Uterus (tissue), 4 donors: ENCODE data around the gene GPRIN3. TPM values are rescaled to one million over a fixed set of nuclear protein-coding genes. Genes with fewer than 3 reads are reported as not detected.

Experiments used
- DNase-seq, 2 donors: peaks; one replicate each; pipeline ENCODE4 v3.0.0-alpha.2; 2019 to 2020
- H3K27ac ChIP-seq, 2 donors: fragments of 200-600 bp; sonication (generic); 1 replicate in 1 of 2; 2 replicates in 1 of 2; pipeline ENCODE4 v1.5.1; 2016 to 2018
- H3K27me3 ChIP-seq, 2 donors: fragments of 200-600 bp; sonication (generic); one replicate each; pipeline ENCODE4 v1.5.1; 2018 to 2019; ENCODE audit warnings: control low read depth in 1 of 2
- H3K36me3 ChIP-seq, 2 donors: fragments of 200-600 bp; sonication (generic); one replicate each; pipeline ENCODE4 v1.5.1; 2019; ENCODE audit warnings: control low read depth in 1 of 2
- H3K4me1 ChIP-seq, 2 donors: fragments of 200-600 bp; sonication (generic); one replicate each; pipeline ENCODE4 v1.5.1; 2018 to 2019; ENCODE audit warnings: control low read depth in 1 of 2
- H3K4me3 ChIP-seq, 2 donors: fragments of 200-600 bp; sonication (generic); 1 replicate in 1 of 2; 2 replicates in 1 of 2; pipeline ENCODE4 v1.5.1; 2018 to 2019; ENCODE audit warnings: mild to moderate bottlenecking in 1 of 2
- H3K9me3 ChIP-seq, 2 donors: fragments of 200-600 bp; sonication (generic); one replicate each; pipeline ENCODE4 v1.5.1; 2019; ENCODE audit warnings: control low read depth in 1 of 2
- POLR2A ChIP-seq, 2 donors: fragments of 450-650 bp; IDR thresholded peaks; one replicate each; pipeline ENCODE4 v1.6.1; 2016; ENCODE audit warnings: antibody characterized with exemption in 2 of 2, mild to moderate bottlenecking in 1 of 2, moderate library complexity in 1 of 2
- intact Hi-C: fragments of 100-400 bp; cut with DNase I; formaldehyde crosslinking; loops from one replicate; pipeline ENCODE4 v1.15.1; 2023; ENCODE audit warnings: low total_unique reads
- total RNA-seq, 4 donors: library from RNA; depleted of rRNA in 3 of 4; stranded (reverse); fragments of >200 nt in 3 of 4; gene quantifications; one replicate each; pipeline versions ENCODE4 v1.1.0 to v1.2.4, GENCODE V29; 2014 to 2023
- TF ChIP-seq, protein P1 (sequence below), 4 experiments: fragments of 200-600 bp in 2 of 4; fragments of 450-650 bp in 2 of 4; sonication (generic) in 2 of 4; IDR thresholded peaks; one replicate each; pipeline ENCODE4 v1.5.1; 2016 to 2019; ENCODE audit warnings: antibody characterized with exemption in 4 of 4, mild to moderate bottlenecking in 2 of 4, moderate library complexity in 1 of 4
- donor health status: DM: yes; HTN: yes; CAD: no.

GPRIN3 gene
- total RNA-seq, 4 donors from 2014 or later, result 1.2 to 9.7 (median 3.2) TPM

GRCh38 chr4:89267392-89267791 is 40.2 kb downstream of the GPRIN3 start:
- no peak for DNase-seq
- TF ChIP-seq, protein P1, sequence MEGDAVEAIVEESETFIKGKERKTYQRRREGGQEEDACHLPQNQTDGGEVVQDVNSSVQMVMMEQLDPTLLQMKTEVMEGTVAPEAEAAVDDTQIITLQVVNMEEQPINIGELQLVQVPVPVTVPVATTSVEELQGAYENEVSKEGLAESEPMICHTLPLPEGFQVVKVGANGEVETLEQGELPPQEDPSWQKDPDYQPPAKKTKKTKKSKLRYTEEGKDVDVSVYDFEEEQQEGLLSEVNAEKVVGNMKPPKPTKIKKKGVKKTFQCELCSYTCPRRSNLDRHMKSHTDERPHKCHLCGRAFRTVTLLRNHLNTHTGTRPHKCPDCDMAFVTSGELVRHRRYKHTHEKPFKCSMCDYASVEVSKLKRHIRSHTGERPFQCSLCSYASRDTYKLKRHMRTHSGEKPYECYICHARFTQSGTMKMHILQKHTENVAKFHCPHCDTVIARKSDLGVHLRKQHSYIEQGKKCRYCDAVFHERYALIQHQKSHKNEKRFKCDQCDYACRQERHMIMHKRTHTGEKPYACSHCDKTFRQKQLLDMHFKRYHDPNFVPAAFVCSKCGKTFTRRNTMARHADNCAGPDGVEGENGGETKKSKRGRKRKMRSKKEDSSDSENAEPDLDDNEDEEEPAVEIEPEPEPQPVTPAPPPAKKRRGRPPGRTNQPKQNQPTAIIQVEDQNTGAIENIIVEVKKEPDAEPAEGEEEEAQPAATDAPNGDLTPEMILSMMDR (IDR thresholded peaks at IDR 0.05), result no peak
- TF ChIP-seq POLR2A (IDR thresholded peaks at IDR 0.05), result no peak
- H3K27ac ChIP-seq, result no peak overlapping the region
- intact Hi-C loops, result no loop called here
- no peaks in the 10 kb centered on the region for H3K9me3 ChIP-seq
- no peak overlapping the region for H3K4me3 ChIP-seq
- no peaks in the 10 kb centered on the region for H3K27me3 ChIP-seq
- H3K4me1 ChIP-seq, result no peaks in the 10 kb centered on the region
- H3K36me3 ChIP-seq, result no peaks in the 10 kb centered on the region

DNA sequence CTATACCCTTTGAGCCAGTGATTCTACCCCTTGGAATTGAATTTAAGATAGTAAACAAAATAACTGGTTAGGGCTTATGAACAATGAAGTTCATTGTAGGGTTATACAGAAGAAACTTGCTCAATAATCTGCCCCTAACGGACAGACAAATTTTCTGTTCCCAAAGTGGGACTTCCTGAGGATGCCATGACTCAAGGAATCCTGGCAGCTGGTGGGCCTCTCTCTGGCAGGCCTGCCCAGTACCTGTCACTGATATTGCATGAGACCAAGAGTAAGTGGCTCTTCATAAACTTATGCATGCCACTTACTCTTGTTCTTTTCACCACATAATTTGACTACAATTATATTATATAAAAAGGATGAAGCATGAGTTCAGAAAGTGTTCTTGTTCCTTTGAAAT is 41.5 kb downstream of the GPRIN3 start:
- Histone ChIP-seq H3K4me1 (no peaks in the 10 kb centered on the region), H3K27ac (no peak overlapping the region), H3K36me3 (no peaks in the 10 kb centered on the region), H3K27me3 (no peaks in the 10 kb centered on the region), H3K9me3 (no peaks in the 10 kb centered on the region), H3K4me3 (no peak overlapping the region)
- DNase-seq, result no peak
- intact Hi-C loops, result no loop called here
- no peak for TF ChIP-seq POLR2A (IDR thresholded peaks at IDR 0.05)
- TF ChIP-seq, protein P1 (IDR thresholded peaks at IDR 0.05), result no peak

DNA sequence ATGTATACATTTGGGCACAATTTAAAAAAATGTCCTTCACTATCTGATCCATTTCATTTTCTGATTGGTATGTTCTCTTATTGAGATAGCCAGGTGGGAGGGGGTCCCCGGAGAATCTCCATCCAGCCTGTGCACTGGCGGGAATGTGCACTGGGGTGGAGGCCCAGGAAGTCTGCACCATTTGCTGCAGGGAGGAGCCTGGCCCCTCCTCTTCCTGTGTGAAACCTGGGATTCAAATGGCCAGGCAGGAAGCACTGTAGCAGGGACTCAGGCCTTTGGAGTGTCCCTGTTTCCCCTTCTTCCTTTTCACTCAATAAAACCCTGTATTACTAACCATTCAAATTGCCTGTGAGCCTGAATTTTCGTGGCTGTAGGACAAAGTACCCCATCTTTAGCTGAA is 44.3 kb downstream of the GPRIN3 start:
- intact Hi-C loops, result no loop called here
- Histone ChIP-seq H3K36me3 (no peaks in the 10 kb centered on the region), H3K4me1 (no peaks in the 10 kb centered on the region), H3K27ac (no peak overlapping the region), H3K9me3 (no peaks in the 10 kb centered on the region), H3K27me3 (no peaks in the 10 kb centered on the region), H3K4me3 (no peak overlapping the region)
- DNase-seq, result no peak
- no peak for TF ChIP-seq POLR2A (IDR thresholded peaks at IDR 0.05)
- TF ChIP-seq, protein P1 (IDR thresholded peaks at IDR 0.05), result no peak

DNA sequence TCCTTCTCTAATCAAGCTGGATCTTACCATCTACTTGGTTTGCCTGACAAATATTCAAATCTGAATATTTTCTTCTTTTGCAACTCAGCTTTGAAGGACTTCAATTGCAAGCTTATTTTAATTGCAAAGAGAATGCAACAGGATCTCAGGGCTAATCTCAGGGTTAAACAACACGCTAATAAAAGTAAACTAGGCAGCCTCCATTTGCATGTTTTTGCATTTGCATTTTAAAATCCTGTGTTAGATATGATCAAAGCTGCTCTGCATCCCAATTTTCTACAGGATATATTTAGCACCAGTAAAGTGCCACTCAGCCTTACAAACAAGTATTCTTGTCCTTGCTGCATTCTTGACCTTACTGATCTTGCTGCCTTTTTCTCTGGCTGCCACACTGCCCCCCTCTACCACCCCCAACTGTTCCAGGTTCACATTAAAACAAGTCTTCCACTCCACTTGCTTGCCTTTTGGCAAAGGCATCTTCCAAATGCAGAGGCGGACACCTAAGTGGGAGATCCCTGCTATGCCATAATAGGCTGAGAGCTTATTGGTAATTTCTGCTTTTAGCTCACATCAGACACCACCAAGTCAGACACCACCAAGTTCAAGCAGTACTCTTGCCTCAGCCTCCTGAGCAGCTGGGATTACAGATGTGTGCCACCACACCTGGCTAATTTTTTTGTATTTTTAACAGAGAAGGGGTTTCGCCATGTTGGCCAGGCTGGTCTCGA is 48.1 kb downstream of the GPRIN3 start:
- intact Hi-C loops, result no loop called here
- H3K27ac ChIP-seq, result no peak overlapping the region
- H3K27me3 ChIP-seq, result no peaks in the 10 kb centered on the region
- no peaks in the 10 kb centered on the region for H3K4me1 ChIP-seq
- H3K4me3 ChIP-seq, result no peak overlapping the region
- H3K36me3 ChIP-seq, result no peaks in the 10 kb centered on the region
- no peak for DNase-seq
- H3K9me3 ChIP-seq, result no peaks in the 10 kb centered on the region
- TF ChIP-seq, protein P1 (IDR thresholded peaks at IDR 0.05), result no peak
- TF ChIP-seq POLR2A (IDR thresholded peaks at IDR 0.05), result no peak

DNA sequence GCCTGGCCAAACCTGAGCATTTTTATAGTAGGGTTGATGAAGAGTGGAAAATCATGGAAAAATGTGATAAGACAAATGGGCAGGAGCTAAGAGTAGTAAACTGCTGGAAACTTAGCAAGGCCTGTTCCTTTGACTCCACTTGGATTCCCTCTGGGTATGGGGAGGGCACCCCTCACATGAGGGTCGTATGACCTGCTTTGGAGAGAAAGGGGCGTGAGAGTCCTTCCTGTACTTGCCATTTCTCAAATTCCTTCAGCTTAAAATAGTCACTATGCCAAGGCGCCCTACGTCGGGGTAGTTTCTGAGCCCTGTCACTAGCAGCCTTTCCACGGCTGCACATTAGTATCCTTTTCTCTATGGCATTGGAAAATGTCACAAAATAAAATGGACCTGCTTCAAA is 49.1 kb downstream of the GPRIN3 start:
- no peak overlapping the region for H3K4me3 ChIP-seq
- no peak overlapping the region for H3K27ac ChIP-seq
- intact Hi-C loops, result no loop called here
- no peak for DNase-seq
- H3K36me3 ChIP-seq, result no peaks in the 10 kb centered on the region
- H3K9me3 ChIP-seq, result no peaks in the 10 kb centered on the region
- no peaks in the 10 kb centered on the region for H3K27me3 ChIP-seq
- TF ChIP-seq, protein P1 (IDR thresholded peaks at IDR 0.05), result no peak
- no peak for TF ChIP-seq POLR2A (IDR thresholded peaks at IDR 0.05)
- H3K4me1 ChIP-seq, result no peaks in the 10 kb centered on the region
